ENCODE results near the gene DDX54. TPM values are rescaled to one million over a fixed set of nuclear protein-coding genes. Genes with fewer than 3 reads are reported as not detected.

Gene DDX54
- total and polyA plus RNA-seq, 5 experiments from 2014 or later, result 17.9 to 81.8 (median 38.2) TPM

DNA sequence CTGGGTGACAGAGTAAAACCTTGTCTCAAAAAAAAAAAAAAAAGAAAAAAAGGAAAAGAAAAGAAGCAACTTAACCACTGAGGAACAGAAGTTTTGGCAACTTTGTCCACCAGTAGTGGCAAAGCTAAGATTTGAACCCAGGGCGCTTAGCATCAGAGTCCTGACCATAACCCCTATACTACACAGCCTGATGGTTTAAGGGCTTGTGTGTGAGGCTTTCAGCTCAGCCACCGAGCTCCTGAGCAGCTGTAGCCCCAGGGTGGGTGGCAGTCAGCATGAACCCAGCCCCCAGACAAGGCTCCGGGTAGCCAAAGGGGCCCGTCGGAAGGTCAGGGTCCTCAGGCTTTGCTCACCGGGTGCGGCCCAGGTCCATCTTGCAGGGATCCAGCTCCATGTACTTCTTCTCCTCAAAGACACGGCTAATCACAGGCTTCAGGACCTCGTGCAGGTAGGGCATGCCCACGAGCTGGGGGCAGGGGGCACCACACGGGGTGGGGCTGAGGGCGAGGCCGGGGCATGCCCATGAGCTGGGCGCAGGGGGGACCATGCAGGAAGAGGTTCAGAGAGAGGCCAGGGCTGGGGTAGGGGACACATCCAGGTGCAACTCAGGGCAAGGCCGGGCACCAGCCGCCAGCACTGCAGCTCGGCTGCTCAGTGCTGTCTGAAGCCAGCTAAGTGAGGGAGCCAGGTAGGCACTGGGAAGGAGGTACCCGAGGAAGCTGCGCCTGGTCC lies 70.7 kb downstream of the DDX54 start:
- H3K27me3 Mint-ChIP-seq, result peaks cover 0 to 6% (median 0%) of the 10 kb centered on the region in 5 donors
- no peak for ATAC-seq
- H3K4me1 Mint-ChIP-seq, result peaks cover 7 to 15% (median 11%) of the 10 kb centered on the region in 4 donors
- H3K36me3 Mint-ChIP-seq, result no peaks in the 10 kb centered on the region
- POLR2A ChIA-PET, result no interaction called here
- peak overlapping the region in 1 of 10 donors; percentile 27 for H3K27ac Mint-ChIP-seq
- no peaks in the 10 kb centered on the region for H3K9me3 Mint-ChIP-seq
- DNase-seq, result no peak
- H3K4me3 Mint-ChIP-seq, result no peak overlapping the region

DNA sequence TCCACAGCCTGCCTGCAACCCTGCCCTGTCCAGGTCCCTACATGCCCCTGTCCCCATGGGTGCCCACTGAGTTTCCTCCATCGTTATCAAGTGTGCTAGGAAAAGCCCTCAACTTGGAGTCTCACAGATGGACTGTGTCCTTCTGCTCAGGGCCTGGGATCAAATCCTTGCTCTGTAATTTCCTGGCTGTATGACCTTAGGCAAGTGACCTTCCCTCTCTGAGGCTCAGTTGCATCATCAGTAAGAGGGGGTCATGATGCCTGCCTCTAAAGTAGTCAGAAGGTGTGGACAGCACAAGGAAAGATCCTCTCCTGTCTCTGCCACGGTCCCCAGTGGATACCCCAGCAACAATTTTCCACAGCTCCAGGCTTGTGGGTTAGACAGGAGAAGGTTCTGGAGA lies 71.9 kb downstream of the DDX54 start:
- Mint-ChIP-seq H3K27me3 (peaks cover 0 to 6% (median 0%) of the 10 kb centered on the region in 5 donors), H3K27ac (no peak overlapping the region), H3K4me3 (no peak overlapping the region), H3K9me3 (no peaks in the 10 kb centered on the region), H3K4me1 (peaks cover 9 to 20% (median 13%) of the 10 kb centered on the region in 4 donors), H3K36me3 (no peaks in the 10 kb centered on the region)
- POLR2A ChIA-PET, result no interaction called here
- DNase-seq (no peak), ATAC-seq (no peak)

DNA sequence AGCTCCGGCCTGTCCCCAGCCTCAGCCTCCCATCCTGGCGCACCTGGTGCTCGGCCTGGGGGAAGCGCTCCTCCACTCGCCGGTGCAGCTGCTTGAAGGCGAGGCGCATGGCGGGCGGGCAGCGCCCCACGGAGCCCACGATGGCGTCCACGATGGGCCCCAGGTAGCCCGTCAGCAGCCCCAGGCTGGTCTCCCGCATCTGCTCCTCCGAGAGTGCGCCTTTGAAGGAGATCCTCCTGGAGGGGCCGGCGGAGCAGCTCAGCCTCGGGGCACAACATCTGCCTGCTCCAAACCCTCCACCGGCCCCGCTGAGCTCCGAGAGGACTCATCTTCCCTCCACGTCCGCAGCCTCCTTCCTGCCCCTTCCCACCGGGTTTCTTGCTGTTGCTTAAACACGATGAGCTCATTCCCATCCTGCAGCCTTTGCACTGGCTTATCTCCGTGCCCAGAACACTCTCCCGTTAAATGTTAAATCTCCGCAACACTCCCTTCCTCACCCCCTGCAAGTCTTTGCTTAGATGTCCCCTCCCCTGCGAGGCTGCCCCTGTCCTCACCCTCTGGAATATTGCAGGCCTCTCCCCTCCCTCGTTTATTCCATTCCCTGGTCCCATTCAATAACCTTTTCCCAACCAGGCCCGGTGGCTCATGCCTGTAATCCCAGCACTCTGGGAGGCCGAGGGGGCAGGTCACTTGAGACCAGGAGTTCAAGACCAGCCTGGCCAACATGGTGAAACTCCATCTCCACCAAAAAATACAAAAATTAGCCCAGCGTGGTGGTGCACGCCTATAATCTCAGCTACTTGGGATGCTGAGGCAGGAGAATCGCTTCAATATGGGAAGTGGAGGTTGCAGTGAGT lies 73.0 kb downstream of the DDX54 start:
- H3K27me3 Mint-ChIP-seq, result peaks cover 0 to 6% (median 0%) of the 10 kb centered on the region in 5 donors
- H3K4me1 Mint-ChIP-seq, result peaks cover 9 to 20% (median 13%) of the 10 kb centered on the region in 4 donors
- DNase-seq (no peak), ATAC-seq (no peak)
- no peaks in the 10 kb centered on the region for H3K36me3 Mint-ChIP-seq
- no peak overlapping the region for H3K4me3 Mint-ChIP-seq
- no peaks in the 10 kb centered on the region for H3K9me3 Mint-ChIP-seq
- H3K27ac Mint-ChIP-seq, result no peak overlapping the region
- POLR2A ChIA-PET, result no interaction called here

DNA sequence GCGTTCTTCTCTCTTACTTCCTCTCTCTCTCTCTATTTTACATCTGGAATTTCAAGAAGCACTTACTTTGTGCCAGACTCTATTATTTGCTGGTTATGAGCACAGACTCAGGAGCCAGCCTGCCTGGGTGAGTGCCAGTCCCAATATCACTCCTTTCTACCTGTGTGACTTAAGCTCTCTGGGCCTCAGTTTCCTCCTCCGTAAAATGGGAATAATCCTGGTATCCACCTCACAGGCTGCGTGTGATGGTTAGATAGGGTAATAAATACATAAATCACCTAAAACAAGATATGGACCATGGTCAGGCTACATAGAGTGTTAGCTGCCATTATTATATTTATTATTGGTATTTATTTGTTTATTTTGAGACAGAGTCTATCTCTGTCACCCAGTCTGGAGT lies 74.0 kb downstream of the DDX54 start:
- H3K27ac Mint-ChIP-seq, result peak overlapping the region in 1 of 10 donors; percentile 82
- POLR2A ChIA-PET, result no interaction called here
- DNase-seq, result no peak
- no peak for ATAC-seq
- no peaks in the 10 kb centered on the region for H3K9me3 Mint-ChIP-seq
- H3K27me3 Mint-ChIP-seq, result peaks cover 0 to 6% (median 0%) of the 10 kb centered on the region in 5 donors
- no peaks in the 10 kb centered on the region for H3K36me3 Mint-ChIP-seq
- no peak overlapping the region for H3K4me3 Mint-ChIP-seq
- peaks cover 9 to 20% (median 13%) of the 10 kb centered on the region in 4 donors for H3K4me1 Mint-ChIP-seq

DNA sequence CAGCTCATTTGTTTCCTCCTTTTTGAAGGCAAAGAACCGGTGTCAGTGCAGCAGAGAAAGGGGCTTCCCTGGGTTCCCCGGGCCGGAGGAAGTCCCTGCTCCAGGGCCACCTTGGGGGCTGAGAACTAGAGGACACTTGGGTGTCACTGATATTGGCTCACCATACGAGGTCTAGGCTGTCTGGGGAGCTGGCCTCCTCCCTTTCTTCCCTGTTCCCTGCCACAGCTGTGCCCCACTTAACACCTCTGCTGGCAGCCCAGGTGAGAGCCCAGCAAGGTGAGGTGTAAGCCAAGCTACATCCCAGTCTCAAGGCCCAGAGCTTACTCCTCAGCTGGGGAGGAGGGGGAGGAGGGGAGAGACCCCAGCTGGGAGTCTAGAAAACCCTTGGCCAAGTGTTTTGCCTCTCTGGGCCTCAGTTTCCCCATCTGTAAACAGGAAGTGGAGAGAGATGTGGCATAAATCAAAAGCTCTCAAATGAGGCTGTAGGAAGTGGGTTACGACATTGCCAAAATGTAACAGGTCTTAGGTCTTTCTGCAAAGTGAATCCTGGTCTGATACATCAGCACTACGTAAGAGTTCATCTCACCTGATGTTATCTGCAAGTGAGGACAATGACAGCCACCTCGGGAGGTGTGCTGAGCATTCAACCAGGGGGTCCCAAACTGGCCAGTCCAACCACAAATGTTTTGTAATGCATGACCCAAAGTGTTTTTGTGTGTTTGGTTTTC lies 75.2 kb downstream of the DDX54 start:
- Mint-ChIP-seq H3K4me3 (no peak overlapping the region), H3K27me3 (peaks cover 0 to 6% (median 0%) of the 10 kb centered on the region in 5 donors), H3K9me3 (no peaks in the 10 kb centered on the region), H3K27ac (peak overlapping the region in 7 of 10 donors; percentile 40 to 87 (median 53)), H3K36me3 (no peaks in the 10 kb centered on the region), H3K4me1 (peaks cover 9 to 20% (median 13%) of the 10 kb centered on the region in 4 donors)
- DNase-seq (no peak), ATAC-seq (peak in 1 of 2 donors; percentile 61)
- POLR2A ChIA-PET, result no interaction called here

DNA sequence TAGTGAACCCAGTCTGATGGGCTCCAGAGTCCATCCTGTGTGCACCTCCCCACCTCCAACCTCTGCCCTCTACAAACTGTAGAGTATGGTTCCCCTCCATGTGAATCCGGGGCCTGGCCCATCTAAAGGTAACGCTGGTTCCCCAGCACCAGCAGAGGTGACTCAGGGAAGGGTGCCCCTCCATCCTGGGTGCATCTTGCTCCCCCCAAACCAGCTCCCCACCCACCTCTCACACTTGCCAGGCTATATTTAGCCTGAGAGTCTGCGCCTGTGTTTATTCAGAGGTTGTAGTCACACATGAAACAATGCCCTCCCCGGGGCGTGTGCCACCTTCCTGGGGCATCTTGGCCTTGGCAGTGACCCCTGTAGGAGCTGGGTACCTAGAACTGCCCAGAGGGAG lies 75.9 kb downstream of the DDX54 start:
- Mint-ChIP-seq H3K27me3 (peaks cover 0 to 2% (median 0%) of the 10 kb centered on the region in 5 donors), H3K36me3 (no peaks in the 10 kb centered on the region), H3K4me3 (no peak overlapping the region), H3K27ac (peak overlapping the region in 4 of 10 donors; percentile 15 to 62 (median 30)), H3K4me1 (peaks cover 9 to 20% (median 13%) of the 10 kb centered on the region in 4 donors), H3K9me3 (no peaks in the 10 kb centered on the region)
- DNase-seq, result no peak
- POLR2A ChIA-PET, result no interaction called here
- no peak for ATAC-seq

DNA sequence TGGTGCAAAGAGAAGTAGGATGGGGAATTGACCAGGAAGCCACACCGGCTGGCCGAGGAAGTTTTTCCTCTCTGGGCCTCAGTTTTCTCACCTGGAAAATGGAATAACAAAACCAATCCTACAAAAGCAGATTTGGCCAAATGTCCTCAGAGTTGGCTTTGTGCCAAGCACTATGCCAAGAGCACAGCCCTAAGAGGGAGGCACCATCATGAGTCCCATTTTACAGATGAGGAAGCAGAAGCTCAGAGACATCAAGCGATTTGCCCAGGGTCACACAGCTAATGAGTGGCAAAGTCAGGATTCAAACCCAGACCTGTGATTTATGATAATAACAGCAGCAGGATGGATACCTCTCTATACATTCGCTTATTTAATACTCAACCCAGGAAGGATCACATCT lies 77.0 kb downstream of the DDX54 start:
- DNase-seq (no peak), ATAC-seq (no peak)
- Mint-ChIP-seq H3K27me3 (no peaks in the 10 kb centered on the region), H3K4me3 (no peak overlapping the region), H3K27ac (peak overlapping the region in 1 of 10 donors; percentile 76), H3K4me1 (peaks cover 10 to 26% (median 20%) of the 10 kb centered on the region in 4 donors), H3K9me3 (no peaks in the 10 kb centered on the region), H3K36me3 (no peaks in the 10 kb centered on the region)
- POLR2A ChIA-PET, result no interaction called here

Small RNA genes within 50 kb of the gene (microRNA-seq; reads per million reads assigned to microRNA genes)
- gene MIR7106 (ENCODE audit: borderline microRNAs expressed), result not detected

Other genes starting within 250 kb of the DDX54 start
- gene OAS3, start 247.0 kb downstream of the DDX54 start, total RNA-seq, result 10 to 100 TPM; 13.6 to 16.8 TPM
- gene OAS3, start 247.0 kb downstream of the DDX54 start, polyA plus RNA-seq, result 10 to 100 TPM in 2 of 3 donors, 1 to 10 TPM in 1; 9.1 to 21.3 (median 16.8) TPM
- gene OAS2, start 207.0 kb downstream of the DDX54 start, total RNA-seq, result 10 to 100 TPM; 40.9 to 42.8 TPM
- 10 to 100 TPM; 25.6 to 47.9 (median 25.8) TPM for gene OAS2, start 207.0 kb downstream of the DDX54 start, polyA plus RNA-seq
- 1 to 10 TPM; 2.8 to 4.1 TPM for gene DTX1, start 128.7 kb downstream of the DDX54 start, total RNA-seq
- 1 to 10 TPM in 1 of 3 donors, under 1 TPM in 2; 0.09 to 1.5 (median 0.48) TPM for gene DTX1, start 128.7 kb downstream of the DDX54 start, polyA plus RNA-seq
- under 1 TPM; 0.44 to 0.47 TPM for gene RASAL1, start 49.7 kb downstream of the DDX54 start, total RNA-seq
- gene RASAL1, start 49.7 kb downstream of the DDX54 start, polyA plus RNA-seq, result under 1 TPM; 0.13 to 0.76 (median 0.23) TPM
- under 1 TPM in 1 of 2 experiments, not detected in 1; 0.39 TPM for gene CFAP73, start 35.8 kb downstream of the DDX54 start, total RNA-seq
- gene CFAP73, start 35.8 kb downstream of the DDX54 start, polyA plus RNA-seq, result not detected
- 10 to 100 TPM; 12.8 to 17.1 TPM for gene RITA1, start 243 bp upstream of the DDX54 start, total RNA-seq
- gene RITA1, start 243 bp upstream of the DDX54 start, polyA plus RNA-seq, result 10 to 100 TPM; 22.9 to 26.2 (median 24.6) TPM
- gene TPCN1, start 36.0 kb upstream of the DDX54 start, total RNA-seq, result 10 to 100 TPM; 81.2 to 83.0 TPM
- gene TPCN1, start 36.0 kb upstream of the DDX54 start, polyA plus RNA-seq, result 10 to 100 TPM in 2 of 3 donors, 1 to 10 TPM in 1; 6.7 to 16.5 (median 11.0) TPM
- 100 to 1,000 TPM; 131 to 136 TPM for gene SLC8B1, start 149.6 kb upstream of the DDX54 start, total RNA-seq
- gene SLC8B1, start 149.6 kb upstream of the DDX54 start, polyA plus RNA-seq, result 10 to 100 TPM; 26.3 to 71.2 (median 53.0) TPM
- 10 to 100 TPM in 1 of 2 experiments, 1 to 10 TPM in 1; 9.7 to 13.1 TPM for gene PLBD2, start 173.1 kb upstream of the DDX54 start, total RNA-seq
- 1 to 10 TPM; 5.1 to 9.4 (median 5.5) TPM for gene PLBD2, start 173.1 kb upstream of the DDX54 start, polyA plus RNA-seq
- gene SDS, start 218.4 kb upstream of the DDX54 start, total RNA-seq, result not detected
- not detected for gene SDS, start 218.4 kb upstream of the DDX54 start, polyA plus RNA-seq
- gene SDSL, start 236.9 kb upstream of the DDX54 start, total RNA-seq, result not detected
- gene SDSL, start 236.9 kb upstream of the DDX54 start, polyA plus RNA-seq, result not detected

Data from naive thymus-derived CD8-positive, alpha-beta T cell (primary cell).